Medulla oblongata (tissue), 1 donor: ENCODE results near the gene SYT1.

Experiments
- DNase-seq: peaks from one replicate; pipeline ENCODE4 v3.0.0-alpha.2; 2015; ENCODE audit errors: extremely low spot score

SYT1 gene

GRCh38 chr12:79056775-79057174, 192.2 kb downstream of the SYT1 start:
- no peak for DNase-seq

DNA sequence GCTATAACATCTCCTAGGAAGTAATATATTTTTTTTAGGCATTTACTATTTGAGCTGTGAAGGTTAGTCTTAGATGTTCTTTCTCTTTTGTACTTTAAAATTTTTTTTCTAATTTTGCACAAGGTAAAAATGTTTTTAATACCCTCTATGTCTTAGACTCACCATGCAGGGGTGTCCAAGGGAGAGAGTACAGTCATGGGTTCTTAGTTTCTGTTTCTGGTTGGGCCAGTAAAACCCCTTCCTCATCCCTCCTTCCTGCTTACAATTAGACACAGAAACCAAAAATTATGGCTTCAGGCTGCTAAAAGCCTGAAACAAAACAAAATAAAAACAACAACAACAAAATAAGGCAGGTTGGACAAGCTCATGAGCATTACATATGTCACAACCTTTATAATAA, 193.0 kb downstream of the SYT1 start:
- DNase-seq, result no peak

- DNase-seq, result no peak
These were observed 193.8 kb downstream of the SYT1 start for GRCh38 chr12:79058342-79058741.

DNA sequence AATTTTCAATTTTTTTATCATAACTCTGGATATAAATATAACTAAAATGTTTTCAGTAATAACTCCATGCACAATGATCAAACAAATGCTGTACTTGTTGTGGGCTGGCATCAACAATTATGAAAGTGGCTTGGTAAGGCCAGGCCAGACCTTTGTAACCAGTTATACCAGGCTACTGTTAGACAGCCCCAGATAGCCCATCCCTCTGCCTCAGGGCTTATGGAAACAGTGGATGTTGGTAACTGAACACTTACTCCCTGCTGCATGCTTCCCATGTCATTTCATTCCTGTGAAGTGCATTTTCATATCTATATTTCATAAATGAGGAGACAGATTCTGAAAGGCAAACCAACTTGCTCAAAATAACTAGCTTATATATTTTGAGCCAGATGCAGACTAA, 195.0 kb downstream of the SYT1 start:
- DNase-seq, result no peak

DNA sequence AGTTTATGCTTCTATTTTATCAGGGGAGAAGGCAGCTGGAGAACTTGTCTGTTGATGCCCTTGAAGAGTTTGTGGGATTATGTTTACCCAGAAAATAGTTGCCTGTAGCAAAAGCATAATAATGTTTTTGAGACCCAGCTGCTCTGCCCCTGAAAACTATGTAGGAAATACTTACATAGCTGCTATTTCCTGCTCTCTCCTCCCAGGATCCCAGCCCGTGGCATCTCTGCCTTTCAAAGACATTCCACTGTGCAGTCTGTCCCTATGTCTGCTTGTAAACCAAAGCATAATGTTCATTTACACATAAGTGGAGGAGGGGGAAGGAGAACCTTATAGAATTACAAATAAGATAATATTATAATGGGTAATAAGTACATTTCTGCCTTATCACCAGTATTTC, 198.7 kb downstream of the SYT1 start:
- no peak for DNase-seq

DNA sequence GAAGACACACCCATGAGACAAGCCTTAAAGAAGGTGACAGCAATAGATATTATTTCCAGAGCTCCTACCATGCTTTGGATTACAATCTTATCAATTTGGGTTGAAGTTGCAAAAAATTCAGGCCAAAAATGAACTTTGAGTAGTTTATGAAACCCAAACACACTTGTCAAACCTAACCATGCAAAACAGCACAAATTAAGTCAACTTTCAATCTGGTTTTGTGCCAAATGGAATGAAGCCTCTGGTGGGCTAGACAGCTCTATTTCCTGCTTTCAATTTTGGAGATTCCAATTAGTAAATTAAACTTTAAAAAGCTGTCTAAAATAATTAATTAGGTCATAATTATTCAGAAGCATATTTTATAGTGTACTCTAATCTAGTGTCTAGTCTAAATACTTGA, 203.4 kb downstream of the SYT1 start:
- DNase-seq, result no peak

DNA sequence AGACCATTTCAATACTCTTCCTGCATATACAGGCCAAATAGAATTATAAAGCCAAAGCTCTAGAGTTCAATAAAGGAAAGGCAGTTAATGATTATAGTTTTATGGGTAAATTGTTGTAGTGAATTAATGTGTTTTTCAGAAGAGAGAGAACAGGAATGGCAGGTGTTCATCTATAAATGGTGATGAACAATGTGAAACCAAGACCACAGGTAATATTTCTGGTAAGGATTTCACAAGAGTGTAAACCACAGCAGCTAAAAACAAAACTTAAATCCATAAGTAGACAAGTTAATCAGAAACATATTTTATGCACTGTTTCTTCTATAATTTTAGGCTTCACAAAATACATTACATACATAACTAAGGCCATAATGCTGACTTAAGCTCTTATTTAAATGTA, 204.4 kb downstream of the SYT1 start:
- DNase-seq, result no peak

DNA sequence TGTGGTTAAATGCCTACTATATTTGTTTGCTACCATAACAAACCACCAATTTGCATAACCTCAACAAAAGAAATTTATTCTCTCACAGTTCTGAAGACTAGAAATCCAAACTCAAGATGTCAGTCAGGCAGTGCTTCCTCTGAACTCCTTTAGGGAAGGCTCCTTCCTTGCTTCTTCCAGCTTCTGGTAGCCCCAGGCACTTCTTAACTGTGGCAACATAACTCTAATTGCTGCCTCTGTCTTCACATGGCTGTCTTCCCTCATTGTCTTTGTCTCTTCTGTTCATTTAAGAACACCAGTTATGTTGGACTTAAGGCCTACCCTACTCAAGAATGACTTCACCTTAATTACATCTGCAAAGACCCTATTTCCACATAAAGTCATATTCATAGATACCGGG, 206.9 kb downstream of the SYT1 start:
- no peak for DNase-seq

DNA sequence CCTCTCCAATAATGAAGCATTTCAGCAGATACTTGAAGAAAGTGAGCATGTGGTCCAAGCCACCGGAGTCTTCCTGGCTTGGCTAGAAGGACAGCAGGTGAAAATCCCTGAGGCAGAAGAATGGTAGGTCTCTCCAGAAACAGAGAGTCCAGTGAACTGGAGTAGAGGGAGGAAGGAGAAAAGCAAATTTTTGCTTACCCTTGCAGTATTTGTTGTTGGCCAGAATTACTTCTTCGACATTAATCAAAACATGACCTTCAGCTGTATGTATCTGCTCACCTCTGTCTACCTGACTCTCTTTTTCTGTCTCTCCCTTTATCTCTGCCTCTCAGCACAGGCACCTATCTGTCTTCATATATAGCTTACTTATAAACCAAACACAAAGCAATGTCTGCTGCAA, 208.9 kb downstream of the SYT1 start:
- no peak for DNase-seq

DNA sequence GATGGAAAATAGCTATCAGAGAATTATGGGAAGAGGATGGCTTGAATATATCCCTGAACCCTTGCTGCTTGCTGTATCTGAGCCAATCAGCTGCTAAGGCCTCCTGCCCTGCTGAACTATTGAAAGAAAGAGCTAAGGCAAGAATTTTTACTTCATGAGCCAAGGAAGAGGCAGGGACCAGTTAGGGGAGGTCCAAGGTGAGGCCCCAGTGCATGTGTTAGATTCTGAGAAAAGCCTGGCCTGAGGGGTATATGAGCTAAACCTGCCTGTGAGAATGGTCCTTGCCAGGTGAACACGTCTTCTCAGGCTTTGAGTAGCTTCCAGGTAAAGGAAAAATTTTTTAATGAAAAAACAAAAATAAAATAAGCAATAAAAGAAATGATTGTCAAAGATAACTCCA, 218.0 kb downstream of the SYT1 start:
- DNase-seq, result no peak

DNA sequence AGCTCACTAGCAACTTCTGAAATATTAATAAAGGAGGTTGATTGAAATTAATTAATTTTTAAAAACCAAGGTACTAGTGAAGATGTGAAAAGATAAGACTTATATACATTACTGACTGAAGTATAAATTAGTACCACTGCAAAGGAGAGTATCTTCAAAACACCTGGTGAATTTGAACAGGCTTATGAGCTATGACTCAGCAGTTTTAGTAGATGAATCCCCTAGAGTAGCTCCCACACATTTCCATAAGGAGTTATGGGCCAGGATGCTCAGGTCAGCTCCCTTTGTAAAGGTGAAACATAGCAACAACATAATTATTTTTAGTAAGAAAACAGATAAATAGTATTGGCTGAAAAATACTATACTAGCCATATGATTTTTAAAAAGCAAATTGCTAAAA, 218.6 kb downstream of the SYT1 start:
- no peak for DNase-seq

- DNase-seq, result no peak
These were observed 220.6 kb downstream of the SYT1 start for GRCh38 chr12:79085106-79085682.

DNA sequence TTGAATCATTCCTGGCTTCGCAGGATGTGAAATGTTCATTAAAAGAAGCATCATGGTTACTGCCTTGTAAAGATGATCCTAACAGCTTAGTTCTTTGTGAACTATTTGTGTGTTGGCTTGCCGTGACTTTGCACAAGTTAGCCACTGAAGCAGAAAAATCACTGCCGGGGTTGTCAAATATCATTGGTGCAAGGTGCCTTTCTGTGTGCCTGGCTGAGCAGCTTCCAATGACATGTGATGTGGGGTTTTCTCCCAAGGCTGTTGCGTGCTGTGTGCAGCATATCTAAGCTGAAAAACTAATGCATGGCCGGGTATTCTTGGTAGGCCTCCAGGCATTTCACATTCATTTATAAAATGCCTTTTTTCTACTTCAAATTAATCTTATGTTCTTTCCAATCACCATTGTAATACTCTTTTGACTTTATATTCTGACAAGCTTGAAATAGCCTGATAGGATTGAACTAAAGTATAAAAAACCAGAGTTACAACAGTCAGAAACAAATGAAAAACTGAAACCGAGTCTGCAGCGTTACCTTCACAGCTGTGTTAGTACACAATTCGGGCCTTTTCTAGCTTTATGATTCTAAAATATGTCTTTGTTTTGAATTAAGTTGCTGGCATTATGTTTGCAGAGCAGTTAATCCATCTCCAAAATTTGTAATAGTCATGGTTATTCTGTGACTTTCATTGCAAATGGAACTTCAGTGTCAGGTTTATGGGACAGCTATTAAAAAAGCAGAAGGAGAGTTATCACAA, 222.1 kb downstream of the SYT1 start:
- no peak for DNase-seq

GRCh38 chr12:79098530-79098929, 234.0 kb downstream of the SYT1 start:
- DNase-seq, result no peak

DNA sequence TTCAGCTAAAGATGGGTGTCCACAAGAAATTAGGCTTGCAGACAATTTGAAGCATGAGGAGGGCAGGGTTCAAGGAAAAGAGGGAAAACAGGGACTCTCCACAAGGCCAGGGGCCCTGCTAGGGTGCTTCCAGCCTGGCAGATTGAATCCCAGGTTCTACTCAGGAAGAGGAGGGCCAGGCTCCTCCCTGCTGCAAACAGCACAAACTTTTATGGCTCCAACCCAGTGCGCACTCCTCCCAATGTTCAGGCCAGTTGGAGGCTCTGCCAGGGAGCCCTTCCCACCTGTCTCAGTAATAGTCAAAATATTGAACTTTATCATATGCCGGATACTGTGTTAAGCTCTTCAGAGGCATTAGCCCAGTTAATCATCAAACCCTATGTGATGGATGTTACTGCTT, 244.4 kb downstream of the SYT1 start:
- DNase-seq, result no peak

DNA sequence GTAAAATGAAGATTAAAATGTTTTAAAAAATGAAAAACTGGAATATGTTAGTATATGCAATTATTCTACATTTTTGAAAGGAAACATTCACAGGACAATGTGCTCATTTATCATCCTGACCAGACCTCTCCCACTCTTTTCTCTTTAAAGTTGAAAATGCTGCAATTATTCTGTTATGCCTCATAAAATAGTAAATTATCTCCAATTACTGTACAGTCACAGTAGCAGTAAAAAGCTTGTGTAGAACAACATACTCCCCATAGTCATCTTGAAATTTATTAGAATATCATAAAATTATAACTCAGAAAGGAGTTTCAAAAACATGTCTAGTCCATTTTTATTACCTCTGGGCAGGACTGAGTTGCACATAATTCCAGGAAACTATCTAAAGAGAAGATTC, 250.3 kb downstream of the SYT1 start:
- no peak for DNase-seq

- DNase-seq, result no peak
These were observed 251.2 kb downstream of the SYT1 start for GRCh38 chr12:79115743-79116142.

DNA sequence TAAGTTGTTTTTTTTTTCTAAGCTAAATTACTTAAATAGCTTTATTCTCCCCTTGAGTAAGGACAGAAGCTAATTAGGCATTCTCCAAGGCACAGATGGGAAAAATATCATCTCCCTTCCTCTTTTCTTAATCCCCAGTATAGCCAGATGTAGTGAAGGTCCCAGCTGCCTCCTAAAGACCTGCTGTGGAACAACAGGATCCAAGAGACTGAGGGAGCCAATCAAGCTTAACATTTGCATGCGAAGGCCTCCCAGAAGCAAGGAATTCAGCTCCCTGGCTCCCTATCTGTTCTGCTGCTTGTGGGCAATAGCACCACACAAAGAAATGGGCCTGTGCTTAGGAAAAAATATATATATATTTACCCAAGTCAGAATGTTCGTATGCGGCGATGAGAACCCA, 255.2 kb downstream of the SYT1 start:
- no peak for DNase-seq

- DNase-seq, result no peak
These were observed 256.9 kb downstream of the SYT1 start for GRCh38 chr12:79121486-79121885.

DNA sequence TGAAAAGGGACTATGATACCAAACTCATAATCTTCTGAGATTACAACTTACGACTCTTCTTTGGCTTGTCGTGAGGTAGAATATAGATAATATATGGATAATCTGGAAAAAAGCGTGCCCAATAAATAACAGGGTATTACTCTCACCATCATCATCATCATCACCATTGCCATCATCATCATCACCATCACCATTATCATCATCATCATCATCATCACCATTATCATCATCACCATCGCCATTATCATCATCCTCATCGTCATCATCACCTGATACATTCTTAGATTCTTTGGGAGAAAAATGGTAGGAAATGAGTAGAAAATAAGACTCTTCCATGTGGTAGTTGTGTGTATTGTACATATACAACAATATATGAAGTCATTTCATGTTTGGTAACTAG, 259.8 kb downstream of the SYT1 start:
- DNase-seq, result no peak

- no peak for DNase-seq
These were observed 260.8 kb downstream of the SYT1 start for GRCh38 chr12:79125358-79125757.

GRCh38 chr12:79127271-79127751, 262.7 kb downstream of the SYT1 start:
- no peak for DNase-seq

- DNase-seq, result no peak
These were observed 264.4 kb downstream of the SYT1 start for GRCh38 chr12:79128956-79129355.

DNA sequence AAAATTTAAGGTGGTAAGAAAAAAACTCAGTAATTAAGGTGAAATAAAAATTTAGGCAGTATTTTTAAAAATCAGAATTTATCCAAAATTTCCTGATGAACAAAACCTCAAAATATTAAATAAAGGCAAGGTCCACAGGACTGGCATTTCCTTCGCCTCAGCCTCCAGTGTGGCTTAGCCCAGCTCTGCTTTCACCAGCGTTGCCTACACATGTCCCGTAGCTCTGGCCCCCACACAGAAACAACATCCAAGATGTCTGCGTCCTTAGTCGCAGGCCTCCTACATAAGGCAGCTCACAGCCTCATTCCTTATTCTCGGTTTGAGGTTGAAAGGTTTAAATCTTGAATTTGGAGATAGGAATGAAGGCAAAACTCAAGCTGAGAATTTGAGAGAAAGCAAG, 274.3 kb downstream of the SYT1 start:
- no peak for DNase-seq
